ENCODE data around the gene CDH20. TPM values are rescaled to one million over a fixed set of nuclear protein-coding genes. Genes with fewer than 3 reads are reported as not detected.

The CDH20 gene
- total RNA-seq, 1 donor from 2014 or later = not detected

GRCh38 chr18:61464551-61465142, 131.4 kb downstream of the CDH20 start:
- Mint-ChIP-seq H3K4me1 (ENCODE audit: low read depth) (no peaks in the 10 kb centered on the region), H3K4me3 (ENCODE audit: unreplicated experiment) (no peak overlapping the region), H3K36me3 (ENCODE audit: low read depth) (no peaks in the 10 kb centered on the region), H3K27me3 (ENCODE audit: low read depth) (peaks cover 10% of the 10 kb centered on the region), H3K27ac (ENCODE audit: unreplicated experiment) (no peak overlapping the region), H3K9me3 (ENCODE audit: low read depth) (no peaks in the 10 kb centered on the region)
- no peak for DNase-seq (ENCODE audit: low spot score)
- no peak for TF ChIP-seq CTCF (IDR thresholded peaks at IDR 0.05)

DNA sequence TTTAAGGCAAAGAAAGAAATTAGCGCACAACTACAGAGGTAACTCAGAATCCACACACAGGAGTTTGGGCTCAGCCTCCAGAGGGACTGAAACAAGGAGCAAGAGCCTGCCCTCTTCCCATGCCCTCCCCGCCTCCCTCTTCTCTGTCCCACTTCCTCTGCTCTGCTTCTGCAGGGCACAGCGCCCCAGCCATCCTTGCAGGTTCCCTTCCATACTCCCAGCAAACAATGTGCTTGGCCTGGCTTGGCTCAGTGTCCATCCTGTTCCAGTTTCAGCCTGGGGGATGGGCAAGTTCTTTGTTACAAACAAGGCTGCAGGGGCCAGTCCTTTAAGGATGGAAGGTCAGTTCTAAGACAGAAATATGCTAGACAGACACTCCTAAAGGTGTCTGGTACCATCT, 133.5 kb downstream of the CDH20 start:
- H3K9me3 Mint-ChIP-seq (ENCODE audit: low read depth) = no peaks in the 10 kb centered on the region
- H3K27me3 Mint-ChIP-seq (ENCODE audit: low read depth) = peaks cover 10% of the 10 kb centered on the region
- no peak overlapping the region for H3K27ac Mint-ChIP-seq (ENCODE audit: unreplicated experiment)
- no peak for TF ChIP-seq CTCF (IDR thresholded peaks at IDR 0.05)
- H3K36me3 Mint-ChIP-seq (ENCODE audit: low read depth) = no peaks in the 10 kb centered on the region
- DNase-seq (ENCODE audit: low spot score) = no peak
- H3K4me3 Mint-ChIP-seq (ENCODE audit: unreplicated experiment) = no peak overlapping the region
- H3K4me1 Mint-ChIP-seq (ENCODE audit: low read depth) = no peaks in the 10 kb centered on the region

DNA sequence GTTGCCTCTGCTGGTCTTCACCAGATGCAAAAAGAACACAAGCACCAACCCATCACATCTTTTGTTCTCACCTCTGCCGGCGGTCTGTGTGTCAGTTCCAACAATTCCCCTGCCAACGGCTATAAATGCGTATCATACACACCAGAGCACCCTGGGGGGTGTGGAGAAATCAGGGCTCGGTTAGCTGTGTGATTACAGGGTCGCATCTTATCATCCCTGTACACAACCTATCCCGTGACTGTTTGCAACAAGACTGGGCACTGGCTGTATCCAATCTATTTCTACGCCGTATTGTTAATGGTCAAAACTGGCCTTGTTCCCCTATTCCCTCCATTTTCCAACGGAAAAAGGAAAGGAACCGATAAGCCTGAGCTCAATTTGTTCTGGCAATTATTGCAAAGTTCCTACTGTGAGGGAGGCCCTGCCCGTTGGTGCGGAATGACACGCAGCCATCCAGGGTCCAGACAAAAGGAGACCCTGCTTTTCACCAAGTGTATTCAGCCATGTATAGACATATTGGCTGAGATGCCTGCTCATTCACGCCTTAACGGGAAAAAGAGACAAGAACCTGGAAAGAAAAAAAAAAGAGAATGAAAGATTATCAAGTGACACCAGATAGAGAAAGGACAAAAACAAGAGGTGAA, 136.9 kb downstream of the CDH20 start:
- H3K4me1 Mint-ChIP-seq (ENCODE audit: low read depth) = no peaks in the 10 kb centered on the region
- DNase-seq (ENCODE audit: low spot score) = no peak
- H3K27me3 Mint-ChIP-seq (ENCODE audit: low read depth) = peaks cover 28% of the 10 kb centered on the region
- no peak overlapping the region for H3K27ac Mint-ChIP-seq (ENCODE audit: unreplicated experiment)
- no peak overlapping the region for H3K4me3 Mint-ChIP-seq (ENCODE audit: unreplicated experiment)
- no peak for TF ChIP-seq CTCF (IDR thresholded peaks at IDR 0.05)
- H3K36me3 Mint-ChIP-seq (ENCODE audit: low read depth) = no peaks in the 10 kb centered on the region
- no peaks in the 10 kb centered on the region for H3K9me3 Mint-ChIP-seq (ENCODE audit: low read depth)

- Mint-ChIP-seq H3K27ac (ENCODE audit: unreplicated experiment) (no peak overlapping the region), H3K4me3 (ENCODE audit: unreplicated experiment) (no peak overlapping the region), H3K9me3 (ENCODE audit: low read depth) (no peaks in the 10 kb centered on the region), H3K36me3 (ENCODE audit: low read depth) (no peaks in the 10 kb centered on the region), H3K27me3 (ENCODE audit: low read depth) (peaks cover 35% of the 10 kb centered on the region), H3K4me1 (ENCODE audit: low read depth) (no peaks in the 10 kb centered on the region)
- no peak for TF ChIP-seq CTCF (IDR thresholded peaks at IDR 0.05)
- no peak for DNase-seq (ENCODE audit: low spot score)
Observed at GRCh38 chr18:61471541-61471940, 138.3 kb downstream of the CDH20 start.

- no peak for TF ChIP-seq CTCF (IDR thresholded peaks at IDR 0.05)
- Mint-ChIP-seq H3K27me3 (ENCODE audit: low read depth) (peaks cover 38% of the 10 kb centered on the region), H3K4me3 (ENCODE audit: unreplicated experiment) (no peak overlapping the region), H3K27ac (ENCODE audit: unreplicated experiment) (no peak overlapping the region), H3K9me3 (ENCODE audit: low read depth) (no peaks in the 10 kb centered on the region), H3K4me1 (ENCODE audit: low read depth) (no peaks in the 10 kb centered on the region), H3K36me3 (ENCODE audit: low read depth) (no peaks in the 10 kb centered on the region)
- DNase-seq (ENCODE audit: low spot score) = no peak
Observed at GRCh38 chr18:61471942-61472341, 138.7 kb downstream of the CDH20 start.

Data from chondrocyte (in vitro differentiated cells).